ENCODE results near the gene SYN1.

GRCh38 chrX:47572773-47573340 lies 46.8 kb downstream of the SYN1 start:
- TF ChIP-seq EZH2 (IDR thresholded peaks at IDR 0.05; ENCODE audit: insufficient read depth, poor library complexity, severe bottlenecking), result no peak
- TF ChIP-seq EZH2phosphoT487 (IDR thresholded peaks at IDR 0.05; ENCODE audit: insufficient read depth, low read depth), result no peak

Measured in GM23248 (cell line).